ENCODE results near the gene OSMR.

Gene OSMR

GRCh38 chr5:38845526-38846378 lies at the start of gene OSMR:
TSS of gene OSMR (plus strand) at chr5:38846012. CDS start at chr5:38869045, 23,033 bp downstream.
- no peak for DNase-seq

GRCh38 chr5:38796742-38797108 lies 49.1 kb upstream of the OSMR start:
- no peak for DNase-seq

- no peak for DNase-seq
Measured at GRCh38 chr5:38797838-38798237, 48.0 kb upstream of the OSMR start.

GRCh38 chr5:38799556-38800377 lies 46.0 kb upstream of the OSMR start:
- no peak for DNase-seq

GRCh38 chr5:38800515-38800914 lies 45.3 kb upstream of the OSMR start:
- no peak for DNase-seq

GRCh38 chr5:38802125-38802524 lies 43.7 kb upstream of the OSMR start:
- DNase-seq, result no peak

GRCh38 chr5:38803246-38803645 lies 42.6 kb upstream of the OSMR start:
- DNase-seq, result no peak

- DNase-seq, result no peak
Measured at GRCh38 chr5:38806775-38807258, 39.0 kb upstream of the OSMR start.

GRCh38 chr5:38807570-38808483 lies 38.0 kb upstream of the OSMR start:
- DNase-seq, result no peak

- no peak for DNase-seq
Measured at GRCh38 chr5:38808666-38809343, 37.0 kb upstream of the OSMR start.

GRCh38 chr5:38809388-38810359 lies 36.1 kb upstream of the OSMR start:
- DNase-seq, result no peak

- DNase-seq, result no peak
Measured at GRCh38 chr5:38814879-38815278, 30.9 kb upstream of the OSMR start.

GRCh38 chr5:38816083-38817030 lies 29.5 kb upstream of the OSMR start:
- no peak for DNase-seq

- DNase-seq, result no peak
Measured at GRCh38 chr5:38821679-38822078, 24.1 kb upstream of the OSMR start.

GRCh38 chr5:38823503-38823902 lies 22.3 kb upstream of the OSMR start:
- DNase-seq, result no peak

GRCh38 chr5:38824821-38825220 lies 21.0 kb upstream of the OSMR start:
- DNase-seq, result no peak

- no peak for DNase-seq
Measured at GRCh38 chr5:38825494-38825893, 20.3 kb upstream of the OSMR start.

GRCh38 chr5:38827525-38827924 lies 18.3 kb upstream of the OSMR start:
- DNase-seq, result no peak

GRCh38 chr5:38830521-38831051 lies 15.2 kb upstream of the OSMR start:
- no peak for DNase-seq

- DNase-seq, result no peak
Measured at GRCh38 chr5:38831117-38831516, 14.7 kb upstream of the OSMR start.
